Panc1 (cell line): ENCODE data around the gene AGBL4.

Experiments used
- CTCF ChIP-seq: fragments of 450-650 bp; IDR thresholded peaks from 2 replicates; pipeline ENCODE4 v1.5.1; 2017; ENCODE audit warnings: mild to moderate bottlenecking
- POLR2AphosphoS5 ChIP-seq: IDR thresholded peaks from 2 replicates; pipeline ENCODE4 v1.6.1; 2012; ENCODE audit warnings: mild to moderate bottlenecking, low read depth, low read length, moderate library complexity
- REST ChIP-seq, 2 experiments: IDR thresholded peaks; 2 replicates each; pipeline ENCODE4 v1.6.1; 2011 to 2012; ENCODE audit warnings: low read depth in 2 of 2, control low read depth in 1 of 2, low read length in 1 of 2, mild to moderate bottlenecking in 1 of 2, moderate library complexity in 1 of 2; ENCODE audit not compliant: insufficient read depth in 1 of 2

- TF ChIP-seq CTCF (no peak), REST (IDR thresholded peaks at IDR 0.05; ENCODE audit: insufficient read depth in 1 of 2, low read depth in 2 of 2, low read length in 1 of 2) (no peak), POLR2AphosphoS5 (no peak)
Observed at GRCh38 chr1:49163031-49163430, 860.7 kb downstream of the AGBL4 start.
